ENCODE measurements around the gene CPB2. TPM values are rescaled to one million over a fixed set of nuclear protein-coding genes. Genes with fewer than 3 reads are reported as not detected.

Gene CPB2
- total RNA-seq, 2 donors from 2014 or later: 0.85 TPM; not detected in 1

GRCh38 chr13:46149272-46150133 lies 44.7 kb upstream of the CPB2 start:
- no peaks in the 10 kb centered on the region for H3K27me3 ChIP-seq (replicated peaks; ENCODE audit: insufficient read depth)
- peak; percentile 68 for DNase-seq (ENCODE audit: low spot score)
- intact Hi-C loops (cut with DNase I): no loop called here
- TF ChIP-seq CTCF (IDR thresholded peaks at IDR 0.05) (no peak), POLR2AphosphoS5 (IDR thresholded peaks at IDR 0.05) (peak; percentile 51)
- H3K27ac ChIP-seq: peak overlapping the region in 1 of 2 donors; percentile 59
- no peaks in the 10 kb centered on the region for H3K36me3 ChIP-seq
- WGBS: 45% methylated on average over 7 of the region's 7 CpGs
- no peak overlapping the region for H3K4me3 ChIP-seq
- peaks cover 5% of the 10 kb centered on the region for H3K4me1 ChIP-seq (replicated peaks)
- H3K9me3 ChIP-seq: no peaks in the 10 kb centered on the region

GRCh38 chr13:46146898-46147297 lies 42.1 kb upstream of the CPB2 start:
- WGBS: 29% methylated on average over 3 of the region's 3 CpGs
- H3K27ac ChIP-seq: no peak overlapping the region
- H3K4me3 ChIP-seq: no peak overlapping the region
- H3K9me3 ChIP-seq: no peaks in the 10 kb centered on the region
- no peak for DNase-seq (ENCODE audit: low spot score)
- H3K4me1 ChIP-seq (replicated peaks): peaks cover 5% of the 10 kb centered on the region
- intact Hi-C loops (cut with DNase I): no loop called here
- H3K36me3 ChIP-seq: no peaks in the 10 kb centered on the region
- H3K27me3 ChIP-seq (replicated peaks; ENCODE audit: insufficient read depth): no peaks in the 10 kb centered on the region
- TF ChIP-seq POLR2A (IDR thresholded peaks at IDR 0.05): no peak
- TF ChIP-seq POLR2AphosphoS5 (IDR thresholded peaks at IDR 0.05): no peak
- no peak for TF ChIP-seq CTCF (IDR thresholded peaks at IDR 0.05)

GRCh38 chr13:46145950-46146349 lies 41.1 kb upstream of the CPB2 start:
- DNase-seq (ENCODE audit: low spot score): no peak
- Histone ChIP-seq H3K27me3 (replicated peaks; ENCODE audit: insufficient read depth) (no peaks in the 10 kb centered on the region), H3K27ac (no peak overlapping the region), H3K4me1 (replicated peaks) (peaks cover 5% of the 10 kb centered on the region), H3K36me3 (no peaks in the 10 kb centered on the region), H3K4me3 (no peak overlapping the region), H3K9me3 (no peaks in the 10 kb centered on the region)
- TF ChIP-seq POLR2A (IDR thresholded peaks at IDR 0.05) (no peak), CTCF (IDR thresholded peaks at IDR 0.05) (no peak), POLR2AphosphoS5 (IDR thresholded peaks at IDR 0.05) (no peak)
- WGBS: 97% methylated on average over 2 of the region's 2 CpGs
- intact Hi-C loops (cut with DNase I): no loop called here

GRCh38 chr13:46145135-46145534 lies 40.3 kb upstream of the CPB2 start:
- no peaks in the 10 kb centered on the region for H3K27me3 ChIP-seq (replicated peaks; ENCODE audit: insufficient read depth)
- H3K9me3 ChIP-seq: no peaks in the 10 kb centered on the region
- no peaks in the 10 kb centered on the region for H3K36me3 ChIP-seq
- peaks cover 4% of the 10 kb centered on the region for H3K4me1 ChIP-seq (replicated peaks)
- 49% methylated on average over 4 of the region's 4 CpGs for WGBS
- no peak overlapping the region for H3K4me3 ChIP-seq
- intact Hi-C loops (cut with DNase I): no loop called here
- TF ChIP-seq POLR2AphosphoS5 (IDR thresholded peaks at IDR 0.05) (no peak), CTCF (IDR thresholded peaks at IDR 0.05) (no peak), POLR2A (IDR thresholded peaks at IDR 0.05) (no peak)
- no peak for DNase-seq (ENCODE audit: low spot score)
- H3K27ac ChIP-seq: peak overlapping the region in 1 of 2 donors; percentile 67

- Histone ChIP-seq H3K27me3 (replicated peaks; ENCODE audit: insufficient read depth) (no peaks in the 10 kb centered on the region), H3K9me3 (no peaks in the 10 kb centered on the region), H3K36me3 (no peaks in the 10 kb centered on the region), H3K27ac (peak overlapping the region; percentile 2 to 67), H3K4me3 (no peak overlapping the region), H3K4me1 (replicated peaks) (no peaks in the 10 kb centered on the region)
- intact Hi-C loops (cut with DNase I): no loop called here
- 59% methylated on average over 4 of the region's 4 CpGs for WGBS
- no peak for TF ChIP-seq POLR2A (IDR thresholded peaks at IDR 0.05)
- peak; percentile 64 for TF ChIP-seq POLR2AphosphoS5 (IDR thresholded peaks at IDR 0.05)
- DNase-seq (ENCODE audit: low spot score): peak; percentile 55
Observed at GRCh38 chr13:46143184-46143701, 38.4 kb upstream of the CPB2 start.

Data from prostate gland (tissue), 2 donors.